GM12872 (cell line): ENCODE measurements around the gene PLXNB1.

ENCODE experiments used
- CTCF ChIP-seq: IDR thresholded peaks from 3 replicates; pipeline ENCODE4 v1.5.1; 2011; ENCODE audit warnings: low read depth, mild to moderate bottlenecking, low read length, moderate library complexity; ENCODE audit not compliant: insufficient read depth

Gene PLXNB1

GRCh38 chr3:48459331-48459730 is 29.4 kb upstream of the PLXNB1 start:
- TF ChIP-seq CTCF: no peak

- no peak for TF ChIP-seq CTCF
Observed at GRCh38 chr3:48456456-48456855, 26.6 kb upstream of the PLXNB1 start.

- no peak for TF ChIP-seq CTCF
Observed at GRCh38 chr3:48451270-48451669, 21.4 kb upstream of the PLXNB1 start.

- TF ChIP-seq CTCF: no peak
Observed at GRCh38 chr3:48446425-48447193, 16.7 kb upstream of the PLXNB1 start, which contains the start of gene ATRIP. Gene ATRIP, plus strand, starts transcription at chr3:48446737. Its CDS starts 109 bp downstream, at chr3:48446846.

GRCh38 chr3:48446043-48446424 is 16.1 kb upstream of the PLXNB1 start:
- no peak for TF ChIP-seq CTCF

- no peak for TF ChIP-seq CTCF
Observed at GRCh38 chr3:48445277-48445882, 15.5 kb upstream of the PLXNB1 start.

GRCh38 chr3:48441940-48442339 is 12.1 kb upstream of the PLXNB1 start:
- TF ChIP-seq CTCF: no peak
